GM12878 (cell line): Measurements from ENCODE around the gene GDA. TPM values are rescaled to one million over a fixed set of nuclear protein-coding genes. Genes with fewer than 3 reads are reported as not detected.

ENCODE experiments used
- ATAC-seq: fragments of 200-7000 bp; cut with Tn5 transposase; 3 replicates; pipeline ENCODE4 v1.9.1; 2020; ENCODE audit warnings: mild to moderate bottlenecking, moderate library complexity
- BruUV-seq: library from RNA; stranded (reverse); fragments of 400-500 nt; replicated peaks from 2 replicates; lab custom pipeline; 2021; lab: Mats Ljungman, UMichigan
- CTCF ChIA-PET: fragments of 300-600 bp; sonication (Branson Sonifier 250); formaldehyde crosslinking; extraction: SDS; loops from one replicate; lab custom pipeline; 2021; ENCODE audit warnings: inconsistent platforms; lab: Yijun Ruan, JAX
- POLR2A ChIA-PET: fragments of 350-600 bp; formaldehyde crosslinking; extraction: SDS; loops from one replicate; lab custom pipeline; 2021; ENCODE audit warnings: inconsistent platforms; lab: Charles Lee
- RAD21 ChIA-PET: fragments of 300-600 bp; sonication (Branson Sonifier 250); formaldehyde crosslinking; loops from one replicate; lab custom pipeline; 2023; ENCODE audit warnings: antibody characterized with exemption; ENCODE audit not compliant: unreplicated experiment; lab: Charles Lee
- SMC1A ChIA-PET: fragments of 300-600 bp; sonication (Branson Sonifier 250); formaldehyde crosslinking; loops from one replicate; lab custom pipeline; 2023; ENCODE audit not compliant: unreplicated experiment, uncharacterized antibody; lab: Charles Lee
- DNase-seq: peaks from one replicate; pipeline ENCODE4 v3.0.0-alpha.2; 2011; ENCODE audit warnings: low read depth, low spot score
- FAIRE-seq: peaks from 3 replicates; lab custom pipeline; 2011; peaks lifted over from hg19 to GRCh38; lab: Jason Lieb, UNC
- H2AFZ ChIP-seq: 2 replicates; pipeline ENCODE4 v1.6.0; 2011; ENCODE audit warnings: low read depth, low read length, control low read depth; ENCODE audit not compliant: control insufficient read depth
- H3K27ac ChIP-seq: 2 replicates; pipeline ENCODE4 v1.5.1; 2011; ENCODE audit warnings: control low read depth; ENCODE audit not compliant: control insufficient read depth, insufficient read depth
- H3K27me3 ChIP-seq, 2 experiments: replicated peaks in 1 of 2; 2 replicates each; pipeline versions ENCODE4 v1.6.0 to v1.6.1; 2011; ENCODE audit warnings: low read length in 1 of 2; ENCODE audit not compliant: control insufficient read depth in 2 of 2, insufficient read depth in 2 of 2
- H3K36me3 ChIP-seq, 2 experiments: 2 replicates each; pipeline ENCODE4 v1.5.1; 2011; ENCODE audit warnings: low read length in 1 of 2; ENCODE audit not compliant: control insufficient read depth in 2 of 2, insufficient read depth in 2 of 2
- H3K4me1 ChIP-seq: 2 replicates; pipeline ENCODE4 v1.6.1; 2011; ENCODE audit warnings: mild to moderate bottlenecking, low read length, moderate library complexity, mixed read lengths; ENCODE audit not compliant: control insufficient read depth, insufficient read depth
- H3K4me2 ChIP-seq: 2 replicates; pipeline ENCODE4 v1.6.0; 2011; ENCODE audit warnings: control low read depth; ENCODE audit not compliant: control insufficient read depth, insufficient read depth
- H3K4me3 ChIP-seq: fragments of 200-600 bp; sonication (generic); 2 replicates; pipeline ENCODE4 v1.5.1; 2016
- H3K79me2 ChIP-seq: 2 replicates; pipeline ENCODE4 v1.6.0; 2011; ENCODE audit warnings: low read length; ENCODE audit not compliant: control insufficient read depth, insufficient read depth
- H3K9ac ChIP-seq: 2 replicates; pipeline ENCODE4 v1.8.0; 2011; ENCODE audit warnings: low read length, control low read depth, mixed read lengths; ENCODE audit not compliant: control insufficient read depth, insufficient read depth
- H3K9me3 ChIP-seq: replicated peaks from 3 replicates; pipeline ENCODE4 v1.5.1; 2011; ENCODE audit warnings: mild to moderate bottlenecking, low read length; ENCODE audit not compliant: control insufficient read depth, insufficient read depth
- H4K20me1 ChIP-seq: 2 replicates; pipeline ENCODE4 v1.6.0; 2011; ENCODE audit not compliant: control insufficient read depth, insufficient read depth
- ESRRA ChIP-seq: IDR thresholded peaks from 2 replicates; pipeline ENCODE4 v1.6.1; 2012; ENCODE audit warnings: mild to moderate bottlenecking, low read length, improper control_type of control experiment
- EZH2 ChIP-seq: IDR thresholded peaks from 2 replicates; pipeline ENCODE4 v1.6.1; 2012; ENCODE audit warnings: low read depth, mild to moderate bottlenecking, control low read depth, inconsistent platforms, low read length, borderline replicate concordance; ENCODE audit not compliant: control insufficient read depth
- MYB ChIP-seq: fragments of 150-350 bp; IDR thresholded peaks from 2 replicates; pipeline ENCODE4 v1.6.1; 2014; ENCODE audit warnings: mild to moderate bottlenecking, low read depth, low read length, borderline replicate concordance
- RCOR1 ChIP-seq: conservative IDR thresholded peaks from 2 replicates; pipeline ENCODE4 v1.6.1; 2012; ENCODE audit warnings: low read depth, low read length, improper control_type of control experiment
- TCF12 ChIP-seq: IDR thresholded peaks from 2 replicates; pipeline ENCODE4 v1.6.1; 2011; ENCODE audit warnings: low read depth, mild to moderate bottlenecking, low read length
- USF2 ChIP-seq: IDR thresholded peaks from 2 replicates; pipeline ENCODE4 v1.6.1; 2011; ENCODE audit warnings: low read depth, low read length, improper control_type of control experiment, borderline replicate concordance
- ZNF592 ChIP-seq: fragments of 450-650 bp; IDR thresholded peaks from 2 replicates; pipeline ENCODE4 v1.6.1; 2017; ENCODE audit warnings: mild to moderate bottlenecking, moderate library complexity
- WGBS: methylation state at CpG from one replicate; pipeline ENCODE4 v1.1.6; 2016; ENCODE audit warnings: low lambda C conversion rate; ENCODE audit not compliant: insufficient replicate concordance, insufficient coverage; ENCODE audit errors: missing lambda C conversion rate; 5-methylcytosine and 5-hydroxymethylcytosine counted together
- in situ Hi-C: fragments of 300-500 bp; cut with MboI; formaldehyde crosslinking; loops from 9 replicates; pipeline ENCODE4 v1.14.3; 2018; ENCODE audit warnings: mixed read lengths
- intact Hi-C: fragments of 100-400 bp; cut with micrococcal nuclease; formaldehyde crosslinking; loops from one replicate; pipeline ENCODE4 v1.14.2; 2022; ENCODE audit not compliant: unreplicated experiment
- polyA plus RNA-seq, 11 experiments: library from polyadenylated mRNA; depleted of rRNA in 4 of 11; unstranded in 6 of 11; stranded (reverse) in 5 of 11; fragments of >200 nt; fragmentation: Nextera tagmentation in 4 of 11; fragmentation: Illumina TruSeq in 1 of 11; extraction: Ambion mirVana in 4 of 11; extraction: Trizol in 1 of 11; gene quantifications; 1 replicate in 1 of 11; 2 replicates in 10 of 11; pipeline versions ENCODE4 v1.2.1 to v1.2.3, GENCODE V29; 2011 to 2016; ENCODE audit warnings: inconsistent platforms in 2 of 11, missing spikeins in 2 of 11, low read depth in 1 of 11
- total RNA-seq, 4 experiments: library from RNA; depleted of rRNA in 3 of 4; stranded (reverse); fragments of >200 nt in 3 of 4; fragmentation: Illumina TruSeq in 1 of 4; extraction: Trizol in 1 of 4; gene quantifications; 2 replicates each; pipeline versions ENCODE4 v1.2.1 to v1.2.3, GENCODE V29; 2013 to 2021
- TF ChIP-seq, protein P1 (sequence below): fragments of 450-650 bp; IDR thresholded peaks from 2 replicates; pipeline ENCODE4 v1.6.1; 2018; ENCODE audit warnings: borderline replicate concordance, mild to moderate bottlenecking; ENCODE audit not compliant: partially characterized antibody
- TF ChIP-seq, protein P2 (sequence below): fragments of 450-650 bp; formaldehyde crosslinking; IDR thresholded peaks from 2 replicates; pipeline ENCODE4 v1.4.0; 2022; ENCODE audit warnings: mild to moderate bottlenecking, moderate library complexity

GDA gene
- total and polyA plus RNA-seq, 10 of the 15 experiments (the other 5 are each of a cell fraction or from before 2014, with no cell fraction given): 0.19 to 17.9 (median 0.48) TPM; not detected in 2

- TF ChIP-seq RCOR1: no peak
- no peak for TF ChIP-seq USF2
- TF ChIP-seq, protein P1, sequence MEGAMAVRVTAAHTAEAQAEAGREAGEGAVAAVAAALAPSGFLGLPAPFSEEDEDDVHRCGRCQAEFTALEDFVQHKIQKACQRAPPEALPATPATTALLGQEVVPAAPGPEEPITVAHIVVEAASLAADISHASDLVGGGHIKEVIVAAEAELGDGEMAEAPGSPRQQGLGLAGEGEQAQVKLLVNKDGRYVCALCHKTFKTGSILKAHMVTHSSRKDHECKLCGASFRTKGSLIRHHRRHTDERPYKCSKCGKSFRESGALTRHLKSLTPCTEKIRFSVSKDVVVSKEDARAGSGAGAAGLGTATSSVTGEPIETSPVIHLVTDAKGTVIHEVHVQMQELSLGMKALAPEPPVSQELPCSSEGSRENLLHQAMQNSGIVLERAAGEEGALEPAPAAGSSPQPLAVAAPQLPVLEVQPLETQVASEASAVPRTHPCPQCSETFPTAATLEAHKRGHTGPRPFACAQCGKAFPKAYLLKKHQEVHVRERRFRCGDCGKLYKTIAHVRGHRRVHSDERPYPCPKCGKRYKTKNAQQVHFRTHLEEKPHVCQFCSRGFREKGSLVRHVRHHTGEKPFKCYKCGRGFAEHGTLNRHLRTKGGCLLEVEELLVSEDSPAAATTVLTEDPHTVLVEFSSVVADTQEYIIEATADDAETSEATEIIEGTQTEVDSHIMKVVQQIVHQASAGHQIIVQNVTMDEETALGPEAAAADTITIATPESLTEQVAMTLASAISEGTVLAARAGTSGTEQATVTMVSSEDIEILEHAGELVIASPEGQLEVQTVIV: no peak
- TF ChIP-seq EZH2: no peak
- TF ChIP-seq, protein P2, sequence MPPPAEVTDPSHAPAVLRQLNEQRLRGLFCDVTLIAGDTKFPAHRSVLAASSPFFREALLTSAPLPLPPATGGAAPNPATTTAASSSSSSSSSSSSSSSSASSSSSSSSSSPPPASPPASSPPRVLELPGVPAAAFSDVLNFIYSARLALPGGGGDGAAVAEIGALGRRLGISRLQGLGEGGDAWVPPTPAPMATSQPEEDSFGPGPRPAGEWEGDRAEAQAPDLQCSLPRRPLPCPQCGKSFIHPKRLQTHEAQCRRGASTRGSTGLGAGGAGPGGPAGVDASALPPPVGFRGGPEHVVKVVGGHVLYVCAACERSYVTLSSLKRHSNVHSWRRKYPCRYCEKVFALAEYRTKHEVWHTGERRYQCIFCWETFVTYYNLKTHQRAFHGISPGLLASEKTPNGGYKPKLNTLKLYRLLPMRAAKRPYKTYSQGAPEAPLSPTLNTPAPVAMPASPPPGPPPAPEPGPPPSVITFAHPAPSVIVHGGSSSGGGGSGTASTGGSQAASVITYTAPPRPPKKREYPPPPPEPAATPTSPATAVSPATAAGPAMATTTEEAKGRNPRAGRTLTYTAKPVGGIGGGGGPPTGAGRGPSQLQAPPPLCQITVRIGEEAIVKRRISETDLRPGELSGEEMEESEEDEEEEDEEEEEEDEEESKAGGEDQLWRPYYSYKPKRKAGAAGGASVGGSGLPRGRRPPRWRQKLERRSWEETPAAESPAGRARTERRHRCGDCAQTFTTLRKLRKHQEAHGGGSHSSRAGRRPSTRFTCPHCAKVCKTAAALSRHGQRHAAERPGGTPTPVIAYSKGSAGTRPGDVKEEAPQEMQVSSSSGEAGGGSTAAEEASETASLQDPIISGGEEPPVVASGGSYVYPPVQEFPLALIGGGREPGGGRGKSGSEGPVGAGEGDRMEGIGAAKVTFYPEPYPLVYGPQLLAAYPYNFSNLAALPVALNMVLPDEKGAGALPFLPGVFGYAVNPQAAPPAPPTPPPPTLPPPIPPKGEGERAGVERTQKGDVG (CRISPR knock-in tag): no peak
- TF ChIP-seq TCF12: no peak
- TF ChIP-seq ESRRA: no peak
- no peak for TF ChIP-seq ZNF592
- TF ChIP-seq MYB: no peak
- no peaks in the 10 kb centered on the region for H3K4me1 ChIP-seq
- no peak overlapping the region for H3K27ac ChIP-seq
- H3K4me2 ChIP-seq: no peak overlapping the region
- intact Hi-C loops (loop anchor here (2.0 kb wide), 1 partner anchor 18 kb away; no protein-coding TSS in a partner anchor), in situ Hi-C loops (no loop called here)
- no peaks in the 10 kb centered on the region for H3K27me3 ChIP-seq
- DNase-seq (no peak), FAIRE-seq (no peak), ATAC-seq (peak; percentile 21; the same call in 1 of the 3 replicates)
- no peaks in the 10 kb centered on the region for H3K79me2 ChIP-seq
- 0% methylated on average over 1 of the region's 1 CpG for WGBS
- ChIA-PET POLR2A (no interaction called here), RAD21 (interaction anchor here (1.0 kb wide), 1 partner anchor 12 kb away, joined by 3 read pairs; no protein-coding TSS in a partner anchor), SMC1A (interaction anchor here (0.8 to 5.6 kb wide), 2 partner anchors 11 to 16 kb away, joined by 3 to 33 read pairs; no protein-coding TSS in a partner anchor), CTCF (interaction anchor here (2.2 kb wide), 1 partner anchor 19 kb away, joined by 5 read pairs; no protein-coding TSS in a partner anchor)
- H3K9me3 ChIP-seq: no peaks in the 10 kb centered on the region
- no peak overlapping the region for H3K9ac ChIP-seq
- H2AFZ ChIP-seq: no peak overlapping the region
- H4K20me1 ChIP-seq: no peaks in the 10 kb centered on the region
- no TSS peak for BruUV-seq
- no peak overlapping the region for H3K4me3 ChIP-seq
- no peaks in the 10 kb centered on the region for H3K36me3 ChIP-seq
Observed at GRCh38 chr9:72220589-72220988, 71.3 kb downstream of the GDA start.
